Osteocyte (in vitro differentiated cells): Measurements from ENCODE around the gene CA7. TPM values are rescaled to one million over a fixed set of nuclear protein-coding genes. Genes with fewer than 3 reads are reported as not detected.

Source experiments
- DNase-seq: peaks from one replicate; pipeline ENCODE4 v3.0.0; 2021; ENCODE audit warnings: mixed read lengths; ENCODE audit not compliant: unreplicated experiment; ENCODE audit errors: extremely low spot score
- H3K27ac Mint-ChIP-seq: one replicate; pipeline ENCODE4 v1.8.0; 2021; ENCODE audit warnings: mild to moderate bottlenecking, mixed read lengths; ENCODE audit not compliant: unreplicated experiment
- H3K27me3 Mint-ChIP-seq: one replicate; pipeline ENCODE4 v1.8.0; 2021; ENCODE audit warnings: mixed read lengths; ENCODE audit not compliant: unreplicated experiment
- H3K36me3 Mint-ChIP-seq: one replicate; pipeline ENCODE4 v1.8.0; 2021; ENCODE audit warnings: mixed read lengths; ENCODE audit not compliant: unreplicated experiment
- H3K4me1 Mint-ChIP-seq: one replicate; pipeline ENCODE4 v1.8.0; 2021; ENCODE audit warnings: mixed read lengths; ENCODE audit not compliant: unreplicated experiment
- H3K4me3 Mint-ChIP-seq: one replicate; pipeline ENCODE4 v1.8.0; 2021; ENCODE audit warnings: mild to moderate bottlenecking, moderate library complexity, mixed read lengths; ENCODE audit not compliant: unreplicated experiment
- H3K9me3 Mint-ChIP-seq: one replicate; pipeline ENCODE4 v1.8.0; 2021; ENCODE audit warnings: mixed read lengths; ENCODE audit not compliant: unreplicated experiment
- total RNA-seq: library from RNA; stranded (reverse); gene quantifications from 2 replicates; pipeline ENCODE4 v1.2.1, GENCODE V29; 2021
- TF ChIP-seq, protein P1 (sequence below): fragments of 200-600 bp; sonication (generic); IDR thresholded peaks from 2 replicates; pipeline ENCODE4 v1.5.0; 2021; ENCODE audit warnings: antibody characterized with exemption, mild to moderate bottlenecking, moderate library complexity

CA7 gene
- total RNA-seq, 1 donor from 2014 or later: not detected

DNA sequence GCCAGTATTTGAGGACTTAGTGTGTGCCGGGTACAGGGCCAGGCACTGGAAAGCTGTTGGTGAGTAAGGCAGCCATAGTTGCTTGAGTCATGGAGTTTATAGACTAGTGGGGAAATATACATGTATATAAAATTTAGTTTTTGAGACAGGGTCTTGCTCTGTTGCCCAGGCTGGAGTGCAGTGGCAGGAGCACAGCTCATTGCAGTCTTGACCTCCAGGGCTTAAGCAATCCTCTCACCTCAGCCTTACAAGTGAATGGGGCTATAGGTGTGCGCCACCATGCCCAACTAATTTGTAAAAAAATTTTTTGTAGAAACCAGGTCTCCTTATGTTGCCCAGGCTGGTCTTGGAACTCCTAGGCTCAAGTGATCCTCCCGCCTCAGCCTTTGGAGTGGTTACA is 38.5 kb downstream of the CA7 start:
- DNase-seq: no peak
- Mint-ChIP-seq H3K27me3 (no peaks in the 10 kb centered on the region), H3K36me3 (peaks cover 14% of the 10 kb centered on the region), H3K4me1 (peaks cover 25% of the 10 kb centered on the region), H3K4me3 (no peak overlapping the region), H3K9me3 (no peaks in the 10 kb centered on the region), H3K27ac (no peak overlapping the region)
- TF ChIP-seq, protein P1, sequence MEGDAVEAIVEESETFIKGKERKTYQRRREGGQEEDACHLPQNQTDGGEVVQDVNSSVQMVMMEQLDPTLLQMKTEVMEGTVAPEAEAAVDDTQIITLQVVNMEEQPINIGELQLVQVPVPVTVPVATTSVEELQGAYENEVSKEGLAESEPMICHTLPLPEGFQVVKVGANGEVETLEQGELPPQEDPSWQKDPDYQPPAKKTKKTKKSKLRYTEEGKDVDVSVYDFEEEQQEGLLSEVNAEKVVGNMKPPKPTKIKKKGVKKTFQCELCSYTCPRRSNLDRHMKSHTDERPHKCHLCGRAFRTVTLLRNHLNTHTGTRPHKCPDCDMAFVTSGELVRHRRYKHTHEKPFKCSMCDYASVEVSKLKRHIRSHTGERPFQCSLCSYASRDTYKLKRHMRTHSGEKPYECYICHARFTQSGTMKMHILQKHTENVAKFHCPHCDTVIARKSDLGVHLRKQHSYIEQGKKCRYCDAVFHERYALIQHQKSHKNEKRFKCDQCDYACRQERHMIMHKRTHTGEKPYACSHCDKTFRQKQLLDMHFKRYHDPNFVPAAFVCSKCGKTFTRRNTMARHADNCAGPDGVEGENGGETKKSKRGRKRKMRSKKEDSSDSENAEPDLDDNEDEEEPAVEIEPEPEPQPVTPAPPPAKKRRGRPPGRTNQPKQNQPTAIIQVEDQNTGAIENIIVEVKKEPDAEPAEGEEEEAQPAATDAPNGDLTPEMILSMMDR: no peak

DNA sequence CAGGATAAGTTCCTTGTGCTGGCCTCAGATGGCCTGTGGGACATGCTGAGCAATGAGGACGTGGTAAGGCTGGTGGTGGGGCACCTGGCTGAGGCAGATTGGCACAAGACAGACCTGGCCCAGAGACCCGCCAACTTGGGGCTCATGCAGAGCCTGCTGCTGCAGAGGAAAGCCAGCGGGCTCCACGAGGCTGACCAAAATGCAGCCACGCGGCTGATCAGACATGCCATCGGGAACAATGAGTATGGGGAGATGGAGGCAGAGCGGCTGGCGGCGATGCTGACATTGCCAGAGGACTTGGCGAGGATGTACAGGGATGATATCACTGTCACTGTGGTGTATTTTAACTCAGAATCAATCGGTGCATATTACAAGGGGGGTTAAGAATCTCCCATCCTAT is 41.3 kb downstream of the CA7 start:
- no peaks in the 10 kb centered on the region for H3K27me3 Mint-ChIP-seq
- peaks cover 7% of the 10 kb centered on the region for H3K4me1 Mint-ChIP-seq
- TF ChIP-seq, protein P1: no peak
- H3K4me3 Mint-ChIP-seq: no peak overlapping the region
- no peaks in the 10 kb centered on the region for H3K9me3 Mint-ChIP-seq
- DNase-seq: no peak
- peaks cover 14% of the 10 kb centered on the region for H3K36me3 Mint-ChIP-seq
- no peak overlapping the region for H3K27ac Mint-ChIP-seq

DNA sequence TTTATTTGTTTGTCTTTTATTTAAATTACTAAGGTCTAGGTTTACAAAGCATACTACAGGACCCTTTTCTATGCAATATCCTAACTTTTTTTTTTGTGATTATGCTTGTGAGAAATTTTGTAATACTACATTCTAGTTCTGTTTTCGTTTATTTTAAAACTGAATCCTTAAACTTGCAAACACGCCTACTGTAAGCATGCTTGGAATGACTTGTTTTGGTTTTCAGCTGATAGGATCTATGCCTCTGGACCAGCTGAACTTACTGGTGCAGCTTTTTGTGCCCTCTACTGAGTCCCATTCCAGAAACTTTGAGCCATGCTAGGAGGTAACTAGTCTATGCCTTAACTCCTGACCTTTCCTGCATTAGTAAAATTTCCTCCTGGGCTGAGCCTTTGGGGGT is 42.1 kb downstream of the CA7 start:
- H3K9me3 Mint-ChIP-seq: no peaks in the 10 kb centered on the region
- TF ChIP-seq, protein P1: no peak
- no peaks in the 10 kb centered on the region for H3K27me3 Mint-ChIP-seq
- H3K4me3 Mint-ChIP-seq: no peak overlapping the region
- peaks cover 18% of the 10 kb centered on the region for H3K36me3 Mint-ChIP-seq
- no peak overlapping the region for H3K27ac Mint-ChIP-seq
- H3K4me1 Mint-ChIP-seq: peaks cover 7% of the 10 kb centered on the region
- DNase-seq: no peak

DNA sequence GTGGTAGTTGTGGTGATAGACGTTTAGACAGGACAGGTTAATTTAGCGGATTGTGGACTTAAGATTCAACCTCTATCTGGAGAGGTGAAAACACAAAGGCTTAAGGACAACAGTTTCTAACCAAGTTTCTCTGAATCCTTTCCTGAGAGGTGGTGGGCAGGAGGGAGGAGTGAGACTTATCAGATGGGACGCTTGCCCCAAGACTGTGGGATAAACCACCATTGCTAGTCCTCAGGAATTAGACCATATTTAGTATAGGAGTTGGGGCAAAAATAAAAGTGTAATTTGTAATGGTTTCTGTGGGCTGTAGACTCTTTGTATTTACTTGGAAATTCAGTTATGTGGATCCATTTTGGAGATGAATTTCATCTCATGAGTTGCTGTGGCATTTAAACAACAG is 42.7 kb downstream of the CA7 start:
- no peak for DNase-seq
- Mint-ChIP-seq H3K36me3 (peaks cover 18% of the 10 kb centered on the region), H3K4me1 (peaks cover 5% of the 10 kb centered on the region), H3K27me3 (no peaks in the 10 kb centered on the region), H3K27ac (no peak overlapping the region), H3K9me3 (no peaks in the 10 kb centered on the region), H3K4me3 (no peak overlapping the region)
- TF ChIP-seq, protein P1: no peak

DNA sequence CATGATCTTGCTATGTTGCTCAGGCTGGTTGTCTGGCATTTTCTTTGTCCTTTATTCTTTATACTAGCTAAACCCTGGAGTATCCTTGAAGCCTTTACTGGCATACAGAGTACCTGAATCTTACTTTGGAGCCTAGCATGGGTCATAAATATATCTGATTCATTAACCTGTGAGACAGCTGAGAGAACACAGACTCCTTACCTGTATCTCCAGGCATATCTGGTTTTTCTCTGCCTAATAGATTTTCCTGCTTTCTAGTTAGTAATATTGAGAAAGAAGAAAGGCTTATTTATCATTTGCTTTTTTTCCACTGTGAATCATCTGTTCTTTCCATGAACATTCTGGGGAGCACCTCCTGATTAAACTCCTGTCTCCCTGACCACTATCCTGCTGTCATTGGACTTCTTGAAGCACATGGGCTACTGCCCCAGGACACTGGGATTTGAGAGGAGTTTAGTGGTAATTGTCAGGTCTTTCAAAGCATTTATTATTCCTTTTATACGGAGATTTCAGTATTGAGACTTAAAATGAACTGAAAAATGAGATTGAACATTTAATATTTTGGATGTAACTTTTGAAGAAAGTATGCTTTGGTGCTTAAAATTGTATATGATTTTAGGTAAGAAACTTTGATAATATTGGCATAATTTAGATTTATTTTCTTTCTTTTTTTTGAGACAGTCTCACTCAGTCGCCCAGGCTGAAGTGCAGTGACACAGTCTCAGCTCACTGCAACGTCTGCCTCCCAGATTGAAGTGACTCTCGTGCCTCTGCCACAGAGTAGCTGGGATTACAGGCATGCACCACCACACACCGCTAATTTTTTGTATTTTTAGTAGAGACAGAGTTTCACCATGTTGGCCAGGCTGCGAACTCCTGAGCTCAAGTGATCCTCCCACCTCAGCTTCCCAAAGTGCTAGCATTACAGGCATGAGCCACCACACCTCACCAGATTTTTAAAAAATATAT is 44.7 kb downstream of the CA7 start:
- no peaks in the 10 kb centered on the region for H3K9me3 Mint-ChIP-seq
- DNase-seq: no peak

More for the DNA sequence above, 44.7 kb downstream of the CA7 start:
- H3K27me3 Mint-ChIP-seq: no peaks in the 10 kb centered on the region
- H3K36me3 Mint-ChIP-seq: peaks cover 18% of the 10 kb centered on the region
- TF ChIP-seq, protein P1: no peak
- H3K4me1 Mint-ChIP-seq: peaks cover 4% of the 10 kb centered on the region
- no peak overlapping the region for H3K27ac Mint-ChIP-seq
- H3K4me3 Mint-ChIP-seq: no peak overlapping the region
